HEK293T (cell line): ENCODE measurements around the gene MAP2K5.

ENCODE experiments used
- FOXA1 ChIP-seq: fragments of 450-650 bp; IDR thresholded peaks from 2 replicates; pipeline ENCODE4 v1.6.1; 2016; ENCODE audit warnings: mild to moderate bottlenecking
- FOXK2 ChIP-seq: fragments of 450-650 bp; IDR thresholded peaks from 2 replicates; pipeline ENCODE4 v1.6.1; 2016; ENCODE audit warnings: mild to moderate bottlenecking
- FOXM1 ChIP-seq: fragments of 450-650 bp; IDR thresholded peaks from 2 replicates; pipeline ENCODE4 v1.6.1; 2017; ENCODE audit warnings: mild to moderate bottlenecking, borderline replicate concordance
- HDGF ChIP-seq: fragments of 450-650 bp; IDR thresholded peaks from 2 replicates; pipeline ENCODE4 v1.6.1; 2017; ENCODE audit warnings: antibody characterized with exemption, borderline replicate concordance
- SP1 ChIP-seq: fragments of 450-650 bp; IDR thresholded peaks from 2 replicates; pipeline ENCODE4 v1.6.1; 2017
- TARDBP ChIP-seq: fragments of 450-650 bp; IDR thresholded peaks from 2 replicates; pipeline ENCODE4 v1.6.1; 2016

DNA sequence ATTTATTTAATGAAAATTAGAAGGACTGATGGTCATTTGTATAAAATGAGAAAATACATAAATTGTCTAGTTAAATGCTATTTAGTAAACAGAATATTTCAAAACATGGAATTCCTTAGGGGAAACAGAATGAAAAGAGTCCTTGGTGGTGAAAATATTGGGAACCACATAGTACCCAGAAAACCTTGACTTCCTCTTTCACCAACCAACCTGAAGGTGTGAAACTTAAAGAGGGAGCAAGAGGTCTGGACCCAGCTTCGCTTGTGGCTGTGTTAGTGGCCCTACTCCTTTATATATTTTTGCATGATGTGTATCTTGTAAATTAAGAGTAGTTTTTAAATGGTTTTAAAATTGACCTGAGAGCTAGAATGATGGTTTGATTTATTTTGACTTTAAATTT lies 64.2 kb downstream of the MAP2K5 start:
- no peak for TF ChIP-seq TARDBP
- TF ChIP-seq SP1 = no peak
- no peak for TF ChIP-seq FOXA1
- no peak for TF ChIP-seq FOXM1
- TF ChIP-seq HDGF = no peak
- no peak for TF ChIP-seq FOXK2
